VCaP (cell line): ENCODE measurements around the gene ARHGEF6.

ENCODE experiments used
- H3K27ac ChIP-seq: fragments of 450-650 bp; 2 replicates; pipeline ENCODE4 v1.5.1; 2017
- CTCF ChIP-seq: fragments of 450-650 bp; conservative IDR thresholded peaks from 2 replicates; pipeline ENCODE4 v1.5.1; 2017; ENCODE audit warnings: mild to moderate bottlenecking, moderate library complexity

The ARHGEF6 gene

GRCh38 chrX:136662976-136663375 is 117.8 kb downstream of the ARHGEF6 start:
- no peak for TF ChIP-seq CTCF
- H3K27ac ChIP-seq = no peak overlapping the region

GRCh38 chrX:136662104-136662503 is 118.6 kb downstream of the ARHGEF6 start:
- H3K27ac ChIP-seq = no peak overlapping the region
- TF ChIP-seq CTCF = no peak

GRCh38 chrX:136660896-136661295 is 119.8 kb downstream of the ARHGEF6 start:
- H3K27ac ChIP-seq = no peak overlapping the region
- no peak for TF ChIP-seq CTCF

GRCh38 chrX:136659174-136659573 is 121.6 kb downstream of the ARHGEF6 start:
- no peak for TF ChIP-seq CTCF
- no peak overlapping the region for H3K27ac ChIP-seq

- no peak overlapping the region for H3K27ac ChIP-seq
Measured at GRCh38 chrX:136658151-136658550, 122.6 kb downstream of the ARHGEF6 start.

GRCh38 chrX:136656361-136656964 is 124.3 kb downstream of the ARHGEF6 start:
- TF ChIP-seq CTCF = no peak
- no peak overlapping the region for H3K27ac ChIP-seq

More at GRCh38 chrX:136658151-136658550, 122.6 kb downstream of the ARHGEF6 start:
- no peak for TF ChIP-seq CTCF

GRCh38 chrX:136652822-136653723 is 127.7 kb downstream of the ARHGEF6 start:
- no peak for TF ChIP-seq CTCF
- H3K27ac ChIP-seq = no peak overlapping the region
